CD4-positive, alpha-beta T cell (primary cell): ENCODE results near the gene EPHB1. TPM values are rescaled to one million over a fixed set of nuclear protein-coding genes. Genes with fewer than 3 reads are reported as not detected.

Experiments
- ATAC-seq: fragments of 200-7000 bp; cut with Tn5 transposase; one replicate; pipeline ENCODE4 v1.10.0; 2022; ENCODE audit warnings: mild to moderate bottlenecking; ENCODE audit not compliant: poor library complexity
- CTCF ChIA-PET: fragments of 350-600 bp; sonication (Branson Sonifier 250); formaldehyde crosslinking; loops from one replicate; lab custom pipeline; 2021; ENCODE audit warnings: antibody characterized with exemption, inconsistent platforms; lab: Charles Lee
- POLR2A ChIA-PET: fragments of 350-600 bp; sonication (Branson Sonifier 250); formaldehyde crosslinking; loops from one replicate; lab custom pipeline; 2021; ENCODE audit warnings: antibody characterized with exemption, inconsistent platforms; lab: Charles Lee
- DNase-seq, 14 experiments: peaks; one replicate each; pipeline ENCODE4 v3.0.0-alpha.2; 2013 to 2020; ENCODE audit warnings: mixed read lengths in 2 of 14
- H3K27ac ChIP-seq, 2 donors: one replicate each; pipeline versions ENCODE4 v1.5.1 to v1.7.0; 2013; ENCODE audit warnings: low read length in 2 of 2, low read depth in 1 of 2, mild to moderate bottlenecking in 1 of 2
- H3K27me3 ChIP-seq, 2 experiments: 1 replicate in 1 of 2; 2 replicates in 1 of 2; pipeline versions ENCODE4 v1.6.1 to v1.7.0; 2013; ENCODE audit warnings: low read length in 2 of 2, control low read depth in 1 of 2, mild to moderate bottlenecking in 1 of 2, moderate library complexity in 1 of 2; ENCODE audit not compliant: insufficient read depth in 2 of 2, control insufficient read depth in 1 of 2
- H3K36me3 ChIP-seq: one replicate; pipeline ENCODE4 v1.6.1; 2013; ENCODE audit warnings: low read length, control low read depth; ENCODE audit not compliant: insufficient read depth
- H3K4me1 ChIP-seq: one replicate; pipeline ENCODE4 v1.6.1; 2013; ENCODE audit warnings: low read length, control low read depth; ENCODE audit not compliant: insufficient read depth
- H3K4me3 ChIP-seq: one replicate; pipeline ENCODE4 v1.5.1; 2013; ENCODE audit warnings: mild to moderate bottlenecking, low read length, moderate library complexity
- H3K9me3 ChIP-seq, 2 experiments: 1 replicate in 1 of 2; 2 replicates in 1 of 2; pipeline versions ENCODE4 v1.6.1 to v1.7.0; 2013; ENCODE audit warnings: low read length in 2 of 2, mild to moderate bottlenecking in 2 of 2, control low read depth in 1 of 2, moderate library complexity in 1 of 2; ENCODE audit not compliant: control insufficient read depth in 1 of 2, insufficient read depth in 1 of 2
- H3K27ac Mint-ChIP-seq: one replicate; pipeline ENCODE4 v1.8.0; 2020; ENCODE audit warnings: mixed read lengths
- H3K27me3 Mint-ChIP-seq: one replicate; pipeline ENCODE4 v1.8.0; 2021; ENCODE audit warnings: mixed read lengths
- H3K36me3 Mint-ChIP-seq: one replicate; pipeline ENCODE4 v1.8.0; 2021; ENCODE audit warnings: low read depth, mixed read lengths
- H3K4me1 Mint-ChIP-seq: one replicate; pipeline ENCODE4 v1.8.0; 2021; ENCODE audit warnings: low read depth, mixed read lengths
- H3K4me3 Mint-ChIP-seq: one replicate; pipeline ENCODE4 v1.8.0; 2020; ENCODE audit warnings: mild to moderate bottlenecking, mixed read lengths
- H3K9me3 Mint-ChIP-seq: one replicate; pipeline ENCODE4 v1.8.0; 2020; ENCODE audit warnings: mixed read lengths
- intact Hi-C, 2 experiments: fragments of 100-400 bp; cut with DNase I in 1 of 2; cut with micrococcal nuclease in 1 of 2; formaldehyde crosslinking; loops; one replicate each; pipeline versions ENCODE4 v1.15.1 to v1.9.0; 2023 to 2025; cut with DNase I, micrococcal nuclease
- total RNA-seq, 174 experiments: library from RNA in 2 of 174; stranded (reverse) in 2 of 174; gene quantifications; one replicate each; pipeline ENCODE4 v1.2.3 and lab custom pipeline; 2021 to 2026
- TF ChIP-seq, protein P1 (sequence below): fragments of 200-600 bp; IDR thresholded peaks from one replicate; pipeline ENCODE4 v1.8.0; 2022; ENCODE audit warnings: antibody characterized with exemption, mild to moderate bottlenecking

EPHB1 gene
- total RNA-seq, 2 experiments from 2014 or later = 0.08 to 0.49 TPM

DNA sequence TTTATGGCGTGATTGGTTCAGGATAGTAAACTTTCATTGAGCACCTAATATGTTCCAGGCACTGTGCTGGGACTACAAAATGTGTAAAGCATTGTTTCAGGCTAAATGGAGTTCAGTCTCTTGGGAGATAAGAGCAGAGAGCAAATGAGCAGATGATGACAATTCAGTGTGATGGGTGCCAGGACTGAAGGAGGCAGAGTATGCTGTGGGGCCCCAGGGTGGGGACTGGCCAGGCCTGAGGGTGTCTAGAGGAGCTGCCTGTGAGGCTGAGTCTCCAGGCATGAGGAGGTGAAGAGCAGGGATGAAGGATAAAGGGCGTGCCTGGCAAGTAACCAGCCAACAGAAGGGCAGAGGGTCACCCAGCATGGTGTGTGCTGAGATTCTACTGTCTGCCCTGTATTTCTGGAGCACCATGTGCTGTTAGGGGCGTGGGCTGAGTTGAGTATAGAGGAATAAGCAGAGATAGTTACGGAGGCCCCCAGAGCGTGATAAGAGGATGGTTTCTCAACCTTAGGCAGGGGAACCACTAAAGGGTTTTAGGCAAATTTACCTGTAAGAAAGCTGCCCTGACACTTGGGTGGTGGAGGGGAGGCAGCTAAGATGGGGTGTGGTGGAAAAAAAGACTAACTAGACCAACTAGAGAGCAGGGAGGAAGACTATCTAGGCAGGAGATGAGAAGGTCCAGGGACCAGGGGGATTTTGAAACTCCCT lies 38.5 kb downstream of the EPHB1 start:
- TF ChIP-seq, protein P1, sequence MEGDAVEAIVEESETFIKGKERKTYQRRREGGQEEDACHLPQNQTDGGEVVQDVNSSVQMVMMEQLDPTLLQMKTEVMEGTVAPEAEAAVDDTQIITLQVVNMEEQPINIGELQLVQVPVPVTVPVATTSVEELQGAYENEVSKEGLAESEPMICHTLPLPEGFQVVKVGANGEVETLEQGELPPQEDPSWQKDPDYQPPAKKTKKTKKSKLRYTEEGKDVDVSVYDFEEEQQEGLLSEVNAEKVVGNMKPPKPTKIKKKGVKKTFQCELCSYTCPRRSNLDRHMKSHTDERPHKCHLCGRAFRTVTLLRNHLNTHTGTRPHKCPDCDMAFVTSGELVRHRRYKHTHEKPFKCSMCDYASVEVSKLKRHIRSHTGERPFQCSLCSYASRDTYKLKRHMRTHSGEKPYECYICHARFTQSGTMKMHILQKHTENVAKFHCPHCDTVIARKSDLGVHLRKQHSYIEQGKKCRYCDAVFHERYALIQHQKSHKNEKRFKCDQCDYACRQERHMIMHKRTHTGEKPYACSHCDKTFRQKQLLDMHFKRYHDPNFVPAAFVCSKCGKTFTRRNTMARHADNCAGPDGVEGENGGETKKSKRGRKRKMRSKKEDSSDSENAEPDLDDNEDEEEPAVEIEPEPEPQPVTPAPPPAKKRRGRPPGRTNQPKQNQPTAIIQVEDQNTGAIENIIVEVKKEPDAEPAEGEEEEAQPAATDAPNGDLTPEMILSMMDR = no peak
- Histone ChIP-seq H3K4me1 (no peaks in the 10 kb centered on the region), H3K9me3 (peaks cover 0 to 5% of the 10 kb centered on the region in 2 experiments), H3K27ac (no peak overlapping the region), H3K36me3 (no peaks in the 10 kb centered on the region), H3K27me3 (no peaks in the 10 kb centered on the region), H3K4me3 (no peak overlapping the region)
- POLR2A ChIA-PET = no interaction called here
- no peaks in the 10 kb centered on the region for H3K4me1 Mint-ChIP-seq
- H3K27me3 Mint-ChIP-seq = no peaks in the 10 kb centered on the region
- no peak overlapping the region for H3K27ac Mint-ChIP-seq
- H3K9me3 Mint-ChIP-seq = no peaks in the 10 kb centered on the region
- no peak overlapping the region for H3K4me3 Mint-ChIP-seq
- CTCF ChIA-PET = no interaction called here
- intact Hi-C loops = no loop called here
- ATAC-seq (no peak), DNase-seq (no peak)
- no peaks in the 10 kb centered on the region for H3K36me3 Mint-ChIP-seq

GRCh38 chr3:134836921-134837320 lies 41.9 kb downstream of the EPHB1 start:
- intact Hi-C loops = no loop called here
- H3K36me3 Mint-ChIP-seq = no peaks in the 10 kb centered on the region
- H3K4me1 Mint-ChIP-seq = no peaks in the 10 kb centered on the region
- no peak overlapping the region for H3K27ac Mint-ChIP-seq
- CTCF ChIA-PET = no interaction called here
- TF ChIP-seq, protein P1 = no peak
- peaks cover 0 to 3% of the 10 kb centered on the region in 2 experiments for H3K27me3 ChIP-seq
- peaks cover 0 to 9% of the 10 kb centered on the region in 2 experiments for H3K9me3 ChIP-seq
- peaks cover 4% of the 10 kb centered on the region for H3K9me3 Mint-ChIP-seq
- H3K27me3 Mint-ChIP-seq = no peaks in the 10 kb centered on the region
- no peaks in the 10 kb centered on the region for H3K36me3 ChIP-seq
- H3K27ac ChIP-seq = no peak overlapping the region
- H3K4me3 Mint-ChIP-seq = no peak overlapping the region
- H3K4me3 ChIP-seq = no peak overlapping the region
- no peak for DNase-seq
- H3K4me1 ChIP-seq = no peaks in the 10 kb centered on the region
- POLR2A ChIA-PET = no interaction called here
- no peak for ATAC-seq

DNA sequence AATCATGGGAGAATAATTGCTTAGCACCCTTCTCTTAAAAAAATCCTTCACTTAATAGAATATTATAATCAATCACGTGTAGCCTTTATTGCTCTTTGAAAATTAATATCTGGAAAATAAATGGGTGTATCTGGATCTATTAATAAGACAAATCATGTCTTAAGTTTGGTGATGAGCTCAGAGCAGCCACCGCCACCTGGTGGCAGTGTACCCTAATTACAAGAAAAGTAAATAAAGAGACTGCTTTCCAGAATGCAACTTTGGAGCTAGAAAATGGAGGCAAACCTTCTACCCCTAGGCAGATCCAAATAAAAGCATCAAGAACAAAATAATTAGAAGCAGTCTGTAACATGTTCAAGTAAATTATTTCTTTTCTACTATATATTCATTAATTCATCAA lies 43.5 kb downstream of the EPHB1 start:
- intact Hi-C loops = no loop called here
- no peaks in the 10 kb centered on the region for H3K36me3 Mint-ChIP-seq
- CTCF ChIA-PET = no interaction called here

More for the DNA sequence above, 43.5 kb downstream of the EPHB1 start:
- POLR2A ChIA-PET = no interaction called here
- H3K27ac Mint-ChIP-seq = no peak overlapping the region
- no peaks in the 10 kb centered on the region for H3K36me3 ChIP-seq
- ATAC-seq = no peak
- DNase-seq = no peak
- peaks cover 4% of the 10 kb centered on the region for H3K9me3 Mint-ChIP-seq
- H3K27ac ChIP-seq = no peak overlapping the region
- H3K27me3 Mint-ChIP-seq = no peaks in the 10 kb centered on the region
- H3K9me3 ChIP-seq = peaks cover 0 to 6% of the 10 kb centered on the region in 2 experiments
- H3K4me1 Mint-ChIP-seq = no peaks in the 10 kb centered on the region
- TF ChIP-seq, protein P1 = no peak
- peaks cover 0 to 3% of the 10 kb centered on the region in 2 experiments for H3K27me3 ChIP-seq
- H3K4me3 ChIP-seq = no peak overlapping the region
- H3K4me3 Mint-ChIP-seq = no peak overlapping the region
- H3K4me1 ChIP-seq = no peaks in the 10 kb centered on the region
